GM19238 (cell line): ENCODE data around the gene SLC25A13.

ENCODE experiments used
- DNase-seq: peaks from one replicate; pipeline ENCODE4 v3.0.0; 2011; ENCODE audit warnings: low spot score; ENCODE audit not compliant: insufficient read length

Gene SLC25A13

GRCh38 chr7:96244244-96244991 is 77.5 kb downstream of the SLC25A13 start:
- no peak for DNase-seq

DNA sequence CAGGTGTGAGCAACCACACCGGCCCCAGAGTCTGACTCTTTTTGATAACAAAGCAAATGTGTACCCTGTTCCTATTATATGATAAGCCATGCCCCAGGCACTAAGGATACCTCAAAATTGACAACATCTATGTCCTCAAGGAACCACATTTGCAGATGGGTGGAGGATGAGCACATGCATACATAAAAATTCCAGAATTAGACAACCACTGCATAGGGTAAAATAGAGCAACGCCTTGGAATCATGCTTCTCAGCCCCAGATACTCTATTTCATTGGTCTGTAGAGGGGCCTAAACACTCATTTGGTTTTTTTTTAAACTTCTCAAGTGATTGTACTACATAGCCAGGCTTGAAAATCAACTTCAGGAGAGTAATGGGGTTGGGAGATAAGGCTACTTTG is 78.7 kb downstream of the SLC25A13 start:
- no peak for DNase-seq

DNA sequence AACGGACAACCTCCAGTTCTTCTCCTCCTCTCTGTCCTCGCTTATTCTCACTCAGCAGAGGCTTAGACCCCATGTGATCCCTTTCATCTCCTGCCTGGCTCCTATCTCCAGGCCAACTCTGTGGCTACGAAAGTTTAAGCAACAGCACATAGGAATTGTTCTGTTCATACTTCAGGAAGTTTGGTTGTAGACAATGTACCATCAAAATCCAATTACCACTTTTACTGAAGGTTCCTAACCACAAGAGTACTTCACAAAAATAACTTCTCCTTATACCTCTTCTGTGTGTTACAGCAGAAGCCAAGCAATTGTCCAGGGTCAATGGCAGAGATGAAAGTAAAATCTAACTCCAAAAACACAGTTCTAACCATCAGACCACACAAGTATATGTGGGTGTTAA is 80.0 kb downstream of the SLC25A13 start:
- no peak for DNase-seq

DNA sequence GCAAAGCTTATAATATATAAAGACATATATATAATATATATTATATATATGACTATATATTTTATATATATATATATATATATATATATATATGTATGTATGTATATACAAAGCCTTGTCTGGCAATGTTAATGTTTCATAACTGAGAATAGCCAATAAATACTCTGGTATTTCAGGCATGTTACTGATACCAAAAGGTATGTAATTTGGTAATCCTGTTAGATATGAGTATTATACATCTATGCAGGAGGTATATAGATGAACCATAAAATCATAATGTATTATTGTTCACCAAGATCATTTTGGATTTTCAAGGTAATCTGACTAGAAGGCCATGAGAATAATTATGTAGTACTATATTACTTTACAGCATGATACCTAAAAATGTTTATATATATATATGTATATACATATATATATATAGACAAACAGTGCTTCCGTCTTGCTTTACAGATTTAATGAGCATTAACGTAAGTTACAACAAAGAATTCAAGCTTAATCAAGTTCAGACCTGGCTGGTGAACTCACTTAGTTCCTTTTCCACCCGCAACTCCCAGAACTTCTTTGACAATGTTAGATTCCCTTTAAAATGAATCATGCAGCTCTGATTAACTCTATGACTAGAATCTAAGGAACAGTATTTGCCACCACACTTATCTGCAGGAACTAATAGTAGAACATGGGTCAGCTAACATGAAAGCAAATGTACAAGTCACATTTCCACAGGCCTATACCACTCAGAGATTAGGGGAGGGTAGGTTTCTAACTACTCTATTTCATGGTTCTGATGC is 82.7 kb downstream of the SLC25A13 start:
- no peak for DNase-seq

DNA sequence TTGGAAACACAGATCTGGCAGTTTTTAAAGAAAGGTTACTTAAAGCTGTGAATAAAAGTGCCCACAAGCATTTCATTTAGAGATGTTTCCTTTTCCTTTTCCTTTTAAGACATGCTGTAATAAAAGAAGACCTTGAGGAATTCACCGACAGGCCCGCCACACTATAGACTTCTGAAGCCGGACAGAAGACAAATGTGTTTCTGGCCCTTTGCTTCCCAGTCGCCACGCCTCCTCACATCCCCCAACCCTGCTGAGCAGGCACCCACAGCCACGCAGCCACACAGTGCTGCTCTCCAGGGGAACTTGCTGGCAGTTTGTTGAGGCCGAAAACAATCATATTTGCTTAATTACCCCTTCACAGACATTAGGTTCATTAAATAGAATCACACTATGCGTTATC is 83.4 kb downstream of the SLC25A13 start:
- no peak for DNase-seq

- DNase-seq, result no peak
These were observed 84.9 kb downstream of the SLC25A13 start for GRCh38 chr7:96237040-96237439.

GRCh38 chr7:96236198-96237039 is 85.5 kb downstream of the SLC25A13 start:
- DNase-seq, result no peak

DNA sequence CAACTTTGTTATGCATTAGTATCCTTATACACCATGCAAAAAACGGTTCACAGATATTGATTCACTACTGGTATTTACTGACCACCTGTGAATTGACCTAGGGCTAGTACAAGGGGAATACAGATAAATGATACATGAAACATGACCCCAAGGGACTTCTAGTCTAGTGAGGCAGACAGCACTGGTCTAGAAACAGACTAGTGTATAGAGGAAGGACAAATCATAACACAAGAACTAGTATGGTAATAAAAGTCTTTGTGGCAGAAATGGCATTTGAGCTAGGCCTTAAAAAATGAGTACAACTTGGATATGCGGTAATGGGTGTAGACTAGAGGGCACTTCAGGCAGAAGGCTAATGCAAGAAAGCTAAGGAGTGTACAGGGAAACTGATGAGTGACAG is 86.6 kb downstream of the SLC25A13 start:
- no peak for DNase-seq

DNA sequence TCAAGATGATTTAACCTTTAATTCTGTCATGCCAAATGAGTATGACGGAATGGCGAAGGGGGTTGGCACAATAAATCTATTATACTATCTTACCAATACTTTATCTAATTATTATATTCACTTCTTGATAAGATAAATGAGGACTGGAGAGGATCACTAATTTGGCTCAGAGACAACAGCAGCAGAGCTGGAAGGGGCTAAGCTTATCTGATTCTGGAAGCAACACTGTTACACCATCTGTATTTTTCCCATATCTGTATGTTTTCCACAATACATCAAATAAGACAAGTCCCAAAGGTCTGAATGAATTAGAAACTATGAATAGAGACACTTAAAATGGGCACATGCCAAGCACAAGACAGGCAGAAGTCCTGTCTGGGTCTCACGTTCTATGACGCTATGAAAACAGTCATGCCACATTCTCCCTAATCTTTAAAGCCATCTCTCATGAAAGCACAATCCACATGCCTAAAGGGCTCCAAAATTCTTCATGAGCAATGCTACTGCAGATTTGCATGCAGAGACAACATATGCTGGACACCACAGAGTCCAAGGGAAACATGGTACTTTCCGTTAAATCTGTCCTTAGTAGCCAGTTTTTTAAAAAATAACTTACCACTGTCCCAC is 88.3 kb downstream of the SLC25A13 start:
- DNase-seq, result no peak

- DNase-seq, result no peak
These were observed 88.8 kb downstream of the SLC25A13 start for GRCh38 chr7:96233084-96233483.

DNA sequence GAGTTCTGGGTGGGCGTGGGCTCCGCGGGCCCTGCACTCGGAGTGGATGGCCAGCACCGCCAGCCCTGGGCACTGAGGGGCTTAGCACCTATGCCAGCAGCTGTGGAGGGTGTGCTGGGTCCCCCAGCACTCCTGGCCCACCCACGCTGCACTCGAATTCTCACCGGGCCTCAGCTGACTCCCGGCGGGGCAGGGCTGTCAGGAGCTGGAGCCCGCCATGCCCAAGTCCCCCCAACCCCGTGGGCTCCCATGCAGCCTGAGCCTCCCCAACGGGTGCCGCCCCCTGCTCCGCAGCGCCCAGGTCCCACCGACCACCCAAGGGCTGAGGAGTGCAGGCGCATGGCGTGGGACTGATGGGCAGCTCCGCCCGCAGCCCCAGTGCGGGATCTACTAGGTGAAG is 93.1 kb downstream of the SLC25A13 start:
- no peak for DNase-seq

DNA sequence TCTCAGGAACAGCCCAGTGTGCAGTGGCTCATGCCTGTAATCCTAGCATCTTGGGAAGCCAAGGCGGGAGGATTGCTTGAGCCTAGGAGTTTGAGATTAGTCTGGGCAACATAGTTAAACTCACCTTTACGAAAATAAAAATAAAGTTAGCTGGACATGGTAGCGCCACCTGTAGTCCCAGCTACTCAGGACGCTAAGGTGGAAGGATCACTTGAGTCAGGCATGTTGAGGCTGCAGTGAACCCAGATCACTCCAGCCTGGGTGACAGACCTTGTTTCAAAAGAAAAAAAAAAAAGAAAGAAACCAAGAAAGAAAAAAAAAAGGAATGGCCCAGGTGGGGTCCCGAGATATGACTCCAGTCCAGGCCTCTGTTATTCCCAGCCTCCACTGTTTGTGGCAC is 96.6 kb downstream of the SLC25A13 start:
- no peak for DNase-seq

DNA sequence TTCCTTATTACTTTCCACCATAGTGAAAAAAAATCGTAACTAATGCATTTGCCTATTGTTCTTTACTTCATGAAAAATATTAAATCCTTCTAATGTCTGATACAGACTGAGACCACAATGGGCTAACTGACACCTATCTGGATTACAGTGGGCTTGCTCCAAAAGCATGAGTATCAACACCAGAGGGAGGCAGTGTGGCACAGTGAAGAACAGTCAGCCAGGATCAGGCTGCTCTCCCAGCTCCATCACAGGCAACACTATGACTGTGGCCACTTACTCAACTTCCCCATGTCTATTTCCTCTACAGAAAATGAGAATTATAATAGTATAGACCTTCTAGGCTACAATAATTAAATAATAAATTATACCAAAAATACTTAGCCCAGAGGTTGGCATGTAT is 97.2 kb downstream of the SLC25A13 start:
- no peak for DNase-seq

GRCh38 chr7:96224073-96224472 is 97.8 kb downstream of the SLC25A13 start:
- no peak for DNase-seq

- no peak for DNase-seq
These were observed 100.0 kb downstream of the SLC25A13 start for GRCh38 chr7:96221888-96222287.

DNA sequence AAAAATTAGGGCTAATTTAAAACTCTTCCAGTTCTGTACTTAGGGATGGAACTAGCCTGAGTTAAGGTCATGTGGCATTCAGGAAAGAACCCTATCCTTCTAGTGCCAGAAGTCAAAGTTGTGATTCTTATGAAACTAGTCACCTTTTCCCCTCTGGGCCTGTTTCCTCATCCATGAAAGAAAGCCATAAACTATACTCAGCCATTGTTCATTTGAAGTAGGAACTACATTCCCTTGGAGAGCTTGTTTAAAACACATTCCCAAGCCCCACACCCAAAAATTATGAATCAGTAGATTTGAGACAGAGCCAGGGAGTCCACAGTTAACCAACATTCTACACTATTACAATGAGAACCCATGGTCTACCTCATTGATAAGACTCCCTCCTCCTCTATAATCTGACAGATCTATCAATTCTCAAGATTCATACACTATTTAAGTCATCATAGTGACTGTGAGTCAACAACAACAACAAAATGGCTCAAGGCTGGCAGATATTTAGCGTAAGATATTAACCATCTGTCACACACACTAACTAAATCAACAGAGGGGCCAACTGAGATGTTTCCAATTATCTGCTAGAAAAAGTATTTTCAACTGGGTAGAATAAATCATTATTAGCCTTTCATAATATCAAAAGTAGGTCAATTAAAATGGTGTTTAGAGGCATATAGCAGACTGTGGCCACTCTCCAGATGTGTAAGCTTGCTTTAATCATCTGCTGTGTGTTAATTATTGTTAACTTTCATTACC is 102.3 kb downstream of the SLC25A13 start:
- no peak for DNase-seq

DNA sequence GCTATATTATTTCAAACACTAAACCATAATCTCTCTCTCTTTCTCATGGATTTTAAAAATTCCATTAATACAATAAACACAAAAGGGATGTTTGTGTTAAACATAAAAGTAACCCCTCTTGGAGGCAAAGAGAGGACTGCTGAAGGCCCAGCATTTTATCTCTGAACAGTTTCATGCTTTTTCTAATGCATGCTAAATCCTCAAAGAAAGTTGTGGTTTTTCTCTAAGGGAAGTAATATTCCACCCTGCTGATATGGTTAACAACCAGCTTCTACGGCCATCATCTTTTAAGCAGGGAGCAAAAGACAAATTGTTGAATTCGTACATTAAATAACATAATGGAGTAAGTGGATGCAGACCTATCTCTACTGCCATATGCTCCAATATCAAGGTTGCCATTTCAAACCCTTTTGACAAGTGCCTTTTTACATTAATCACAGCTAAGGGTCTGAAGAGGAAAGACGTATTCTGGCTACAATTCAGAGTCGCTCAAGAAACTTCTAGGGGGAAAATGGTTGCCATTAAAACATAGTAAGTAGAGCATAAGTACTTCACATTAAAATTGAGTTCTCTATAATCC is 103.1 kb downstream of the SLC25A13 start:
- DNase-seq, result no peak

DNA sequence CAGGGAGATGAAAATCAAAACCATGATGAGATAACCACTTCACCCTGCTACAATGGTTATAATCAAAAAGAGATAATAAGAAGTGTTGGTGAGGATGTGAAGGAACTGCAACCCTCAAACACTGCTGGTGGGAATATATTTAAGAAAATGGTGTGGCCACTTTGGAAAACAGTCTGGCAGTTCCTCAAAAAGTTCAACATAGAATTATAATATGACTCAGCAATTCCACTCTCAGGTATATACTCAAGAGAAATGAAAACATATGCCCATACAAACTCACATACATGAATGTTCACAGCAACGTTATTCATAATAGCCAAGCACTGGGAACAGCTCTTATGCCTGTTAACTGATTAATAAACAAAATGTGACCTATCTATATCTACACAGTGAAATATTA is 104.8 kb downstream of the SLC25A13 start:
- no peak for DNase-seq

GRCh38 chr7:96216373-96216772 is 105.5 kb downstream of the SLC25A13 start:
- no peak for DNase-seq

GRCh38 chr7:96212474-96212873 is 109.4 kb downstream of the SLC25A13 start:
- no peak for DNase-seq
